ENCODE measurements around the gene ANO4.
"Not testable (repeated sequence)": the region's sequence is repeated elsewhere in the genome, so short reads cannot be mapped to it uniquely, and the experiment has no call there.

The ANO4 gene

DNA sequence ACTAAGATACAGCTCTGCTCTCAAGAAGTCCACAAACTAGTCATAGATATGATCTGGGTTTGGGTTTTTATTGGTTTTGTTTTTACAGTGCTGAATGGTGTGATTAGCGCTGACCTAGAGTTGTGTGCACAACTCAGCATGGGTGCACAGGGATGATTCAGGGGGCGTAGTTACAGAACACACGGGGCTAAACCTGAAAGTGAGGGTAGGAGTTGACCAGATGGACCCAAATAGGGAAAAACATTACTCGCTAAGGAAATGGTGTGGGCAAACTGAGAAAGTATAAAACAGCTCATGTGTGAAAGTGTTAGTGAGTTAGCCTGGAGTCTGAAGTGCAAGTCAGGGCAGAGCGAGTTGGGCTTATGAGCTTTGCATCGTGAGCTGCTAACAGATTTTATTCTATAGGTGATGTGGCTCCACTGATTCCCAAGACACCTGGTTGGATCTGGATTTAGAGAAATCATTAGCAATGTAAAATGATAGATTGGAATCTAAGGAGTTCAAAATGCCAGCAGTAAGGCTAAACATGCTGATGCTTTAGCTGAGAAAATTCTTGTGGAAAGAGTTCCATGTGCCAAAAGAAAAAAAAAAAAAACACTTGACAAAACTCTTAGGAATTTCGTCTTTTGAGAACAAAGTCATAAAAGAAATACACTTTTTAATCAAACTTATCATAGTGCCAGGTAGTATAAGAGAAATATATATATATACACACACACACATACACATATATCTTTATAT, 280.5 kb downstream of the ANO4 start:
- H3K27ac Mint-ChIP-seq: no peak overlapping the region
- H3K4me3 Mint-ChIP-seq: no peak overlapping the region
- H3K36me3 Mint-ChIP-seq (ENCODE audit: low read depth): no peaks in the 10 kb centered on the region
- no peak for DNase-seq (ENCODE audit: low spot score)
- peaks cover 13% of the 10 kb centered on the region for H3K9me3 Mint-ChIP-seq
- H3K4me1 Mint-ChIP-seq (ENCODE audit: low read depth): peaks cover 21% of the 10 kb centered on the region
- H3K27me3 Mint-ChIP-seq (ENCODE audit: low read depth): no peaks in the 10 kb centered on the region

DNA sequence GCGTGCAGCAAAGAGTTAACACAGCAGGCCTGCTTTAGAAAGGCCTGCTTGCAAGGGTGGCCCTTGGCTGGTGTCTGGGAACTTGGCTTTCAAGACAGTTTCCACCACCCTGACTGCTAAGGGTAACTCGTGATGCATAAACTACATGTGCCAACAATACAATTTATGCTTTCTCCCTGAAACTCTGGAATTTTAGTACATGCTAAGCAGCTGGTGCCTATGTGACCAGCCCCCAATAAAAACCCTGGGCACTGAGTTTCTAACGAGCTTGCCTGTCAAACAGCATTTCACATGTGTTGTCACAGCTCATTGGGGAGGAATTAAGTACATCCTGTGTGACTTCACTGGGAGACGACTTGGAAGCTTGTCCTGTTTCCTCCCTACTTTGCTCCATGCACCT, 282.3 kb downstream of the ANO4 start:
- peaks cover 21% of the 10 kb centered on the region for H3K4me1 Mint-ChIP-seq (ENCODE audit: low read depth)
- no peaks in the 10 kb centered on the region for H3K36me3 Mint-ChIP-seq (ENCODE audit: low read depth)
- DNase-seq (ENCODE audit: low spot score): no peak
- H3K4me3 Mint-ChIP-seq: no peak overlapping the region
- no peaks in the 10 kb centered on the region for H3K27me3 Mint-ChIP-seq (ENCODE audit: low read depth)
- H3K9me3 Mint-ChIP-seq: peaks cover 8% of the 10 kb centered on the region
- no peak overlapping the region for H3K27ac Mint-ChIP-seq

DNA sequence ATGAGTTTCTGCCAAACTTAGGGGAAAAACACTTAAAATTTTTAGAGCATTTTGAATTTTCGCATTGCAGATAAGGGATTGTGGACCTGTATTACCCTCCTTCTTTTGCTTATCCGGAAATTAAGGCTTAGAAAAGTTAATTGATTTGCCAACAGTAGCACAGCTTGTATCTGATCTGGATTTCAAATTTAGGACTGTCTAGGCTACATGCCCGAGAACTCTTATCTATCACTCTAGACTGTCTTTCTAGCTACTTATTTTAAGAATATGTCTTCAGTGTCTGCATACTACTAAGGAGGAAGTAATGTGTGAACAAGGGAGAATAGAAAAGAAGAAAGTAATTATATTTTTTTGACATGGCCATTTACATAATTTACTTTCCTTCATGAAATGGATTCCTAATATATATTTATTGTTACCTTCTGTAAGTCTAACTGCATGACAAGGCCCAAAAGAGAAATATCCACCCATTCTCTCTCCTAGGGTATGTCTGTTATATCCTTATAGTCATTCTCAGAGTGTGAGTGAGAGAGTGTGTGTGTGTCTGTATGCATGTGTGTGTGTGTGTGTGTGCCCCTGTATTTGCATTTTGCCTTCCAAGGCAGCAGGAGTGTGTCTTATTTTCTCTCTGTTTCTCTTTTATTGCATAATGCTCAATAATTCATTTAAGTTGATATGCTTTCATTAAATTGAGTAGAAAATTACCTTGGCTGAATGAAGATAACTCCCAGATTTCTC, 283.4 kb downstream of the ANO4 start:
- no peak overlapping the region for H3K4me3 Mint-ChIP-seq
- H3K36me3 Mint-ChIP-seq (ENCODE audit: low read depth): no peaks in the 10 kb centered on the region
- H3K27ac Mint-ChIP-seq: no peak overlapping the region
- DNase-seq (ENCODE audit: low spot score): no peak
- H3K4me1 Mint-ChIP-seq (ENCODE audit: low read depth): peaks cover 21% of the 10 kb centered on the region
- H3K27me3 Mint-ChIP-seq (ENCODE audit: low read depth): no peaks in the 10 kb centered on the region
- no peaks in the 10 kb centered on the region for H3K9me3 Mint-ChIP-seq

DNA sequence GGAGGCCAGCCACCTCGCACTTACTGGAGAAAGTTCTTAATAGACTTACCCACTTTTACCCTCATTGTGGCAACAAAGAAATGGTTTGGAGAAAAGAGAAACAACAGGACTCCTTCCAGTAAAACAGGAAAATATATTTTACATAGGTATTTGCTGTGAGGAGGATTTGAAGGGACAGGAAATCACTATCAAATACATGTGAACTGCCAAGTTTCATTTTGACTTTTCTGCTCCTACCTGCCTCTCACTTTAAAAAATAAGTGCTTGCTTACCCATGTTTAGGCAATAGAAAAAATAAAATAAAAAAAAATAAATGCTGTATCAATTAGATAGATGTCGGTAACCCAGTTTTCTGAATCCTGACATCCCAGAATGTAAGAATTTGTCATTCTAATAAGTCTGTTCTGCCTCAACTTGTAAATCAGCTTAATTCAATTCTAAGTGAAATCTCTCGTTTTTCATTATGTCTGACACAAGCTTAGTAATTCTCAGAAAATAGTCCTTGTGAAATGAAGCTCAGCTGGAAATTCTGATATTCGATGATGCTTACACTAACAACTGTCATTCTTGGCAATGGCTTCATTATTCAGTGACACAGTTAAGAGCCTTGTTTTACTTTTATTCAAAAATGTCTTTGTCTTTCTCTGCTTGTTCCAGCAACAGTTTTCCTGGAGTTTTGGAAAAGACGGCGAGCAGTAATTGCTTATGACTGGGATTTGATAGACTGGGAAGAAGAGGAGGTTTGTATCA, 284.1 kb downstream of the ANO4 start:
- DNase-seq (ENCODE audit: low spot score): no peak
- Mint-ChIP-seq H3K36me3 (ENCODE audit: low read depth) (no peaks in the 10 kb centered on the region), H3K27ac (no peak overlapping the region), H3K4me3 (peak overlapping the region; percentile 24), H3K27me3 (ENCODE audit: low read depth) (no peaks in the 10 kb centered on the region), H3K9me3 (no peaks in the 10 kb centered on the region), H3K4me1 (ENCODE audit: low read depth) (peaks cover 21% of the 10 kb centered on the region)

GRCh38 chr12:101082706-101083105, 288.1 kb downstream of the ANO4 start:
- H3K4me3 Mint-ChIP-seq: no peak overlapping the region
- DNase-seq (ENCODE audit: low spot score): no peak
- H3K4me1 Mint-ChIP-seq (ENCODE audit: low read depth): peaks cover 18% of the 10 kb centered on the region
- no peak overlapping the region for H3K27ac Mint-ChIP-seq
- H3K36me3 Mint-ChIP-seq (ENCODE audit: low read depth): no peaks in the 10 kb centered on the region
- no peaks in the 10 kb centered on the region for H3K27me3 Mint-ChIP-seq (ENCODE audit: low read depth)
- no peaks in the 10 kb centered on the region for H3K9me3 Mint-ChIP-seq

- H3K27ac Mint-ChIP-seq: no peak overlapping the region
- no peaks in the 10 kb centered on the region for H3K9me3 Mint-ChIP-seq
- no peaks in the 10 kb centered on the region for H3K4me1 Mint-ChIP-seq (ENCODE audit: low read depth)
- no peak overlapping the region for H3K4me3 Mint-ChIP-seq
- DNase-seq (ENCODE audit: low spot score): no peak
- no peaks in the 10 kb centered on the region for H3K36me3 Mint-ChIP-seq (ENCODE audit: low read depth)
- H3K27me3 Mint-ChIP-seq (ENCODE audit: low read depth): no peaks in the 10 kb centered on the region
Observed at GRCh38 chr12:101086490-101087135, 292.0 kb downstream of the ANO4 start.

DNA sequence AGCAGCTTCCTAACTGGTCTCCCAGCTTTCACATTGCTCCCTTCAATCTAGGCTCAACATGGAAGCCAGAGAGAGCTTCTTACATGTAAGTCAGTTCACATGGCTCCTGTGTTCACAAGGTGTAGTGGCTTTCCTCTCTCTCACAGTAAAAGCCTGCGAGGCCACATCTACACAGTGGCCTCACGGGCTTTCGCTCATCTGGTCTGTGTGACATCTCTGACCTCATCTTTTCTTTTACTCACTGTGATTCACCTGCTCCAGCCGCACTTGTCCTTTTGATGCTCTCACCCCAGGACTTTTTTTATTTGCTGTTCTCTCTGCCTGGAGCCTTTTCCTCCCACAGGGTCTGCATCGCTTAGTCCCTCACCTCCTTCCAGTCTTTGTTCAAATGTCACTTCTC, 293.3 kb downstream of the ANO4 start:
- H3K4me3 Mint-ChIP-seq: no peak overlapping the region
- H3K27ac Mint-ChIP-seq: no peak overlapping the region
- H3K36me3 Mint-ChIP-seq (ENCODE audit: low read depth): no peaks in the 10 kb centered on the region
- H3K4me1 Mint-ChIP-seq (ENCODE audit: low read depth): no peaks in the 10 kb centered on the region
- H3K9me3 Mint-ChIP-seq: no peaks in the 10 kb centered on the region
- no peaks in the 10 kb centered on the region for H3K27me3 Mint-ChIP-seq (ENCODE audit: low read depth)
- DNase-seq (ENCODE audit: low spot score): no peak

DNA sequence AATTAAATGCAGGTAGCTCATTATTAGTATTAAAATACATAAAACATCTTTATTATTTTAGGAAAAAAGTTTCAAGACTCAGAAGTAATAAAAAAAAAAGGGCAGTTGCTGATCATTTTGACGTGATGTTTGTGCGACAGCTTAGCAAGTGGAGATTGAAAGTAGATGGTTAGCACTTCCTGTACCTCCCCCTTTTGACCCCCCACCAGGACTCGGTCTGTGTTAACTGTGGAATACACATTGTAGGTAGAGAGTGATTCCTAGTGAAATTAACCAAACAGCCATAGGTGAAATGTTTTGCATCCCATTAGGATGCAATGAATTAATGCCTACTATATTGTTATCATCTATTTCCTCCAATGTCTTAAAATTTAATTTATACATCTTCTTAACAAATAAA, 294.7 kb downstream of the ANO4 start:
- H3K9me3 Mint-ChIP-seq: no peaks in the 10 kb centered on the region

DNA sequence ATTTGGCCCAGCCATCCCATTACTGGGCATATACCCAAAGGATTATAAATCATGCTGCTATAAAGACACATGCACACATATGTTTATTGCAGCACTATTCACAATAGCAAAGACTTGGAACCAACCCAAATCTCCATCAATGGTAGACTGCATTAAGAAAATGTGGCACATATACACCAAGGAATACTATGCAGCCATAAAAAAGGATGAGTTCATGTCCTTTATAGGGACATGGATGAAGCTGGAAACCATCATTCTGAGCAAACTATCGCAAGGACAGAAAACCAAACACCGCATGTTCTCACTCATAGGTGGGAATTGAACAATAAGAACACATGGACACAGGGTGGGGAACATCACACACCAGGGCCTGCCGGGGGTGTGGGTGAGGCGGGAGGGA, 295.6 kb downstream of the ANO4 start:
- H3K4me3 Mint-ChIP-seq; DNase-seq (ENCODE audit: low spot score); H3K27ac Mint-ChIP-seq; H3K27me3 Mint-ChIP-seq (ENCODE audit: low read depth); H3K9me3 Mint-ChIP-seq; H3K4me1 Mint-ChIP-seq (ENCODE audit: low read depth); H3K36me3 Mint-ChIP-seq (ENCODE audit: low read depth): not testable (repeated sequence)

More for the DNA sequence above, 294.7 kb downstream of the ANO4 start:
- DNase-seq (ENCODE audit: low spot score): no peak
- H3K36me3 Mint-ChIP-seq (ENCODE audit: low read depth): no peaks in the 10 kb centered on the region
- no peak overlapping the region for H3K27ac Mint-ChIP-seq
- no peaks in the 10 kb centered on the region for H3K27me3 Mint-ChIP-seq (ENCODE audit: low read depth)
- no peaks in the 10 kb centered on the region for H3K4me1 Mint-ChIP-seq (ENCODE audit: low read depth)
- H3K4me3 Mint-ChIP-seq: no peak overlapping the region

DNA sequence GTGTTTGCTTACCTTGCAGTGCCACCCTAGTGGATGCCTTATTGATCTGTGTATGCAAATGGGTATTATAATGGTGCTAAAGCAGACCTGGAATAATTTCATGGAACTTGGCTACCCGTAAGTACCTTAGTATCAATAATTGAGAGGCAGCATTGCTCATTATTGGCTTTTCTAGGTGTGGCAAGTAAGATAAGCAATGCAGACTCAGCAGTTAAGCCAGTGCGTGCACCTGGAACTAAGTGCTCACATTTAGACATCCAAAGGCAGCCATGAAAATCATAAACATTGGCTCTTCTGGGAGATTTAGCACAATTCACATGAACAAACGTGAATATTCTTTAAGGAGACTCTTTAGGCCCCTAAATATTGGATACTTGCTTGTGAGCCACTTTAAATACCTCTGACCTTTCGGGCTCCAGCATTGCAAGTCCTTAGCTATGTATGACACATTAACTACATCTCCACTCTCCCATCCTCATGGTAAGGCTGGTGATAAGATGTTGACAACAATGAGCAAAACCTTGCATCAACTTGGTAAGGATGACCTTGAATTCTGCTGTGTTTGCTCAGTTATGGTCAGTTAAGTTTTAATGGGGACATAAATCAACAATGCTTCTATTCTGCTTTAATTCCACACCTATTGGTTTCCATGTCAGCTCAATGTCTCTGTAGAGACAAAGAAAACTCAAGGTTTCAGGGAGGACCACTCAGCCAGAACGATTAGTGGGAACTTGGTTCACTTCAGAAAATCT, 303.4 kb downstream of the ANO4 start:
- Mint-ChIP-seq H3K9me3 (no peaks in the 10 kb centered on the region), H3K4me1 (ENCODE audit: low read depth) (no peaks in the 10 kb centered on the region), H3K27ac (no peak overlapping the region), H3K36me3 (ENCODE audit: low read depth) (no peaks in the 10 kb centered on the region), H3K4me3 (no peak overlapping the region), H3K27me3 (ENCODE audit: low read depth) (no peaks in the 10 kb centered on the region)
- no peak for DNase-seq (ENCODE audit: low spot score)

- no peak for DNase-seq (ENCODE audit: low spot score)
- H3K36me3 Mint-ChIP-seq (ENCODE audit: low read depth): no peaks in the 10 kb centered on the region
- H3K27ac Mint-ChIP-seq: no peak overlapping the region
- no peaks in the 10 kb centered on the region for H3K27me3 Mint-ChIP-seq (ENCODE audit: low read depth)
- H3K9me3 Mint-ChIP-seq: peaks cover 9% of the 10 kb centered on the region
- no peak overlapping the region for H3K4me3 Mint-ChIP-seq
- no peaks in the 10 kb centered on the region for H3K4me1 Mint-ChIP-seq (ENCODE audit: low read depth)
Observed at GRCh38 chr12:101107032-101107763, 312.6 kb downstream of the ANO4 start.

- Mint-ChIP-seq H3K9me3 (peaks cover 9% of the 10 kb centered on the region), H3K4me3 (no peak overlapping the region), H3K27ac (no peak overlapping the region), H3K27me3 (ENCODE audit: low read depth) (no peaks in the 10 kb centered on the region), H3K4me1 (ENCODE audit: low read depth) (no peaks in the 10 kb centered on the region), H3K36me3 (ENCODE audit: low read depth) (no peaks in the 10 kb centered on the region)
- no peak for DNase-seq (ENCODE audit: low spot score)
Observed at GRCh38 chr12:101108130-101108529, 313.6 kb downstream of the ANO4 start.

GRCh38 chr12:101110866-101111265, 316.3 kb downstream of the ANO4 start:
- no peaks in the 10 kb centered on the region for H3K4me1 Mint-ChIP-seq (ENCODE audit: low read depth)
- H3K36me3 Mint-ChIP-seq (ENCODE audit: low read depth): no peaks in the 10 kb centered on the region
- no peak overlapping the region for H3K4me3 Mint-ChIP-seq
- no peak overlapping the region for H3K27ac Mint-ChIP-seq
- H3K9me3 Mint-ChIP-seq: no peaks in the 10 kb centered on the region
- no peak for DNase-seq (ENCODE audit: low spot score)
- H3K27me3 Mint-ChIP-seq (ENCODE audit: low read depth): no peaks in the 10 kb centered on the region
